HL-60 (cell line): ENCODE data around the gene TGIF2.

Source experiments
- DNase-seq, 2 experiments: peaks; one replicate each; pipeline ENCODE4 v3.0.0-alpha.2; 2010 to 2020; ENCODE audit warnings: low read depth in 1 of 2, low spot score in 1 of 2
- H3K27ac ChIP-seq: fragments of 250-450 bp; sonication (Bioruptor Pico); replicated peaks from 2 replicates; pipeline ENCODE4 v1.5.1; 2020; ENCODE audit warnings: mild to moderate bottlenecking, moderate library complexity
- H3K27me3 ChIP-seq: fragments of 250-450 bp; sonication (Bioruptor Pico); 2 replicates; pipeline ENCODE4 v1.5.1; 2021; ENCODE audit warnings: mild to moderate bottlenecking, moderate library complexity; ENCODE audit not compliant: insufficient read depth, poor library complexity, severe bottlenecking
- H3K4me3 ChIP-seq: replicated peaks from 2 replicates; pipeline ENCODE4 v1.5.1; 2011; ENCODE audit warnings: mild to moderate bottlenecking, control low read depth, low read length; ENCODE audit not compliant: insufficient read depth
- CTCF ChIP-seq: IDR thresholded peaks from one replicate; pipeline ENCODE4 v1.5.1; 2011; ENCODE audit warnings: low read length, control low read depth, inconsistent platforms; ENCODE audit not compliant: insufficient read depth
- GABPA ChIP-seq: IDR thresholded peaks from 2 replicates; pipeline ENCODE4 v1.6.1; 2012; ENCODE audit warnings: low read depth
- POLR2AphosphoS5 ChIP-seq: IDR thresholded peaks from 2 replicates; pipeline ENCODE4 v1.6.1; 2012; ENCODE audit warnings: low read depth
- REST ChIP-seq: IDR thresholded peaks from 2 replicates; pipeline ENCODE4 v1.6.1; 2012; ENCODE audit warnings: low read depth; ENCODE audit not compliant: insufficient replicate concordance
- SPI1 ChIP-seq: IDR thresholded peaks from 2 replicates; pipeline ENCODE4 v1.6.1; 2012; ENCODE audit warnings: low read depth, mild to moderate bottlenecking, borderline replicate concordance

TGIF2 gene

GRCh38 chr20:36623444-36623843, 50.0 kb downstream of the TGIF2 start:
- H3K27me3 ChIP-seq = no peaks in the 10 kb centered on the region
- no peak overlapping the region for H3K4me3 ChIP-seq
- H3K27ac ChIP-seq = no peak overlapping the region
- TF ChIP-seq CTCF = no peak
- no peak for TF ChIP-seq POLR2AphosphoS5
- TF ChIP-seq REST = no peak
- no peak for TF ChIP-seq SPI1
- TF ChIP-seq GABPA = no peak
- no peak for DNase-seq

- no peak for TF ChIP-seq CTCF
- no peak for TF ChIP-seq REST
- TF ChIP-seq SPI1 = no peak
- TF ChIP-seq POLR2AphosphoS5 = no peak
- no peak for TF ChIP-seq GABPA
- no peaks in the 10 kb centered on the region for H3K27me3 ChIP-seq
- no peak for DNase-seq
- H3K4me3 ChIP-seq = no peak overlapping the region
- H3K27ac ChIP-seq = no peak overlapping the region
Measured at GRCh38 chr20:36624068-36624943, 50.9 kb downstream of the TGIF2 start.

GRCh38 chr20:36624944-36625324, 51.5 kb downstream of the TGIF2 start:
- Histone ChIP-seq H3K27me3 (no peaks in the 10 kb centered on the region), H3K4me3 (no peak overlapping the region), H3K27ac (no peak overlapping the region)
- no peak for DNase-seq
- TF ChIP-seq SPI1 (no peak), POLR2AphosphoS5 (no peak), REST (no peak), CTCF (no peak), GABPA (no peak)
